ENCODE data around the gene PLPPR5. TPM values are rescaled to one million over a fixed set of nuclear protein-coding genes. Genes with fewer than 3 reads are reported as not detected.

PLPPR5 gene
- total RNA-seq, 1 experiment from 2014 or later = not detected

DNA sequence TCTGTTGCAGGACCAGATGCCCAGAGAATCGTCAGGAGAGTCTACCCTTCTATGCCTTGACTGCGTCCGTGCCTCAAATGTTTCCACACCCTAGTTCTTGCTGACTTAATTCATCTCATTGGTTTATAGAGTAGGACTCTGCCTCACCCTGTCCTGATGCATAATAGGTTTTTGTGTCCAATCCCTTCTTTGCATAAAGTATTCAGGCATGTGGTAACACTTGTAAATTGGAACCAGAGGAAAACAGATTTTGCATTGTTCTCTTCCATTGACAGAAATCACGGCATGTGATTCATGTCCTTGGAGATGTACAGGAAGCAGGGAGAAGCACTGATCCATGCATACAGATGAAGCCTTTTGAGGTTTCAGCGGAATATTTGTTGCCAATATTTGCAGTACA is 29.5 kb downstream of the PLPPR5 start:
- intact Hi-C loops (cut with micrococcal nuclease; ENCODE audit: unreplicated experiment) = no loop called here
- Histone ChIP-seq H3K36me3 (ENCODE audit: control insufficient read depth, insufficient read depth, low read length) (no peaks in the 10 kb centered on the region), H3K4me1 (no peaks in the 10 kb centered on the region), H3K9me3 (no peaks in the 10 kb centered on the region), H3K27me3 (replicated peaks; ENCODE audit: control insufficient read depth, insufficient read depth, low read length) (no peaks in the 10 kb centered on the region), H3K4me3 (ENCODE audit: low read depth, low read length) (no peak overlapping the region)
- H3K9me3 Mint-ChIP-seq (ENCODE audit: unreplicated experiment) = no peaks in the 10 kb centered on the region
- ChIA-PET POLR2A (no interaction called here), CTCF (no interaction called here)
- no peak overlapping the region for H3K27ac Mint-ChIP-seq (ENCODE audit: unreplicated experiment)
- TF ChIP-seq, protein P1, sequence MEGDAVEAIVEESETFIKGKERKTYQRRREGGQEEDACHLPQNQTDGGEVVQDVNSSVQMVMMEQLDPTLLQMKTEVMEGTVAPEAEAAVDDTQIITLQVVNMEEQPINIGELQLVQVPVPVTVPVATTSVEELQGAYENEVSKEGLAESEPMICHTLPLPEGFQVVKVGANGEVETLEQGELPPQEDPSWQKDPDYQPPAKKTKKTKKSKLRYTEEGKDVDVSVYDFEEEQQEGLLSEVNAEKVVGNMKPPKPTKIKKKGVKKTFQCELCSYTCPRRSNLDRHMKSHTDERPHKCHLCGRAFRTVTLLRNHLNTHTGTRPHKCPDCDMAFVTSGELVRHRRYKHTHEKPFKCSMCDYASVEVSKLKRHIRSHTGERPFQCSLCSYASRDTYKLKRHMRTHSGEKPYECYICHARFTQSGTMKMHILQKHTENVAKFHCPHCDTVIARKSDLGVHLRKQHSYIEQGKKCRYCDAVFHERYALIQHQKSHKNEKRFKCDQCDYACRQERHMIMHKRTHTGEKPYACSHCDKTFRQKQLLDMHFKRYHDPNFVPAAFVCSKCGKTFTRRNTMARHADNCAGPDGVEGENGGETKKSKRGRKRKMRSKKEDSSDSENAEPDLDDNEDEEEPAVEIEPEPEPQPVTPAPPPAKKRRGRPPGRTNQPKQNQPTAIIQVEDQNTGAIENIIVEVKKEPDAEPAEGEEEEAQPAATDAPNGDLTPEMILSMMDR (IDR thresholded peaks at IDR 0.05; ENCODE audit: insufficient read depth in 1 of 2, low read depth in 1 of 2, low read length in 1 of 2, severe bottlenecking in 1 of 2, unreplicated experiment in 1 of 2) = no peak
- H3K4me1 Mint-ChIP-seq (ENCODE audit: low read depth, unreplicated experiment) = peaks cover 12% of the 10 kb centered on the region
- no peak overlapping the region for H3K4me3 Mint-ChIP-seq (ENCODE audit: unreplicated experiment)
- DNase-seq = no peak
- no TSS peak for BruUV-seq (replicated peaks)
- peaks cover 5% of the 10 kb centered on the region for H3K27me3 Mint-ChIP-seq (ENCODE audit: insufficient read depth, unreplicated experiment)
- H3K36me3 Mint-ChIP-seq (ENCODE audit: insufficient read depth, unreplicated experiment) = no peaks in the 10 kb centered on the region

DNA sequence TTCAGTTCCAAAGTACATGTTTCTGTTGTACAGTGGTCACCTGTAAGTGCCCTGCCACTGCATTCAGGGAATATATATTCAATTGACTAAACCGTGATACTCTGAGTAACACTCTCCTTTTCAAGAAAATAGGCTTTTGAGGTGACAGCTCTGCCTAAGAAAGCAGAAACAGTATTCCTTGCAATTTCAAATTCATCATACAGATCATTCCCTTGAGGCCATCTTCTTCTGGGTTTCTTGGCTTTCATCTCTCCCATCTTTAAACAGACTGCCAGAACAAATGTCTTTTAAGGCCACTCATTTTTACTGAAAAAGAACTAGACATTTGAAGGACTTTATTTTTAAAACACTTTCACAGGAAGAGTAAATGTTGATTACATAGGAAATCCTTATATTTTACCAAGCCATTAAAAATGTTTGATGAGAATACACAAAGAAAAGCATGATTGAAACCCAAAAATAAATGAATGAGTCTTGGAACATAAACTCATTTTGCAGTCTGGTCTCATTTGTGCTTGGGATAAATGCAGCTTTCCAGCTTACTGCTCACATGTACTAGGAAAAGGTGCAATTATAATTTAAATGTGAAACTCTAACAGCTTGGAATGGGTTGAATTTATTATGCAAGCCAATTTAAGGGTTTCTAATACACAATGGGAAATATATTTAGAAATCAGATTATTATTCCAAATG is 34.7 kb downstream of the PLPPR5 start:
- peaks cover 12% of the 10 kb centered on the region for H3K4me1 Mint-ChIP-seq (ENCODE audit: low read depth, unreplicated experiment)
- intact Hi-C loops (cut with micrococcal nuclease; ENCODE audit: unreplicated experiment) = no loop called here
- ChIA-PET POLR2A (no interaction called here), CTCF (no interaction called here)
- TF ChIP-seq, protein P1 (IDR thresholded peaks at IDR 0.05; ENCODE audit: insufficient read depth in 1 of 2, low read depth in 1 of 2, low read length in 1 of 2, severe bottlenecking in 1 of 2, unreplicated experiment in 1 of 2) = no peak
- peaks cover 3% of the 10 kb centered on the region for H3K27me3 Mint-ChIP-seq (ENCODE audit: insufficient read depth, unreplicated experiment)
- H3K4me3 Mint-ChIP-seq (ENCODE audit: unreplicated experiment) = no peak overlapping the region
- BruUV-seq (replicated peaks) = no TSS peak
- Histone ChIP-seq H3K4me1 (no peaks in the 10 kb centered on the region), H3K9me3 (no peaks in the 10 kb centered on the region), H3K4me3 (ENCODE audit: low read depth, low read length) (no peak overlapping the region), H3K36me3 (ENCODE audit: control insufficient read depth, insufficient read depth, low read length) (no peaks in the 10 kb centered on the region), H3K27me3 (replicated peaks; ENCODE audit: control insufficient read depth, insufficient read depth, low read length) (no peaks in the 10 kb centered on the region)
- H3K27ac Mint-ChIP-seq (ENCODE audit: unreplicated experiment) = no peak overlapping the region
- no peaks in the 10 kb centered on the region for H3K36me3 Mint-ChIP-seq (ENCODE audit: insufficient read depth, unreplicated experiment)
- no peak for DNase-seq
- H3K9me3 Mint-ChIP-seq (ENCODE audit: unreplicated experiment) = no peaks in the 10 kb centered on the region

DNA sequence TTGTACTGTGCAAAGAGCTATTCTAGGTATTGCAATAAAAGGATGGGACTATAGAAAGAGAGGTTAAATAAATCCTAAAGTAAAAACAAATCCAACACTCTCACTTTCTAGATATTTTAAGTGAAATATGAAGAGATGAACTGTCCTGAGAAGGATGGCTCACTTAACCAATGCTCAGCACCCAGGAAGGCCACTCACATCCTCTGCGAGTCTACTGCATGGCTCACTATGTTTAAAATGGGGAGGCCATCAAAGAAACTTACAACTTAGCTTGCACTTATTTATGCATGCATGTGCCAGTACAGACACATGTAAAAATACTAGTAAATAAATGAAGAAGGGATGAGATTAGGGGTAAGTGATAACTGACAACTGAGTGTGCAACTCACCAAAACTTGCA is 37.5 kb downstream of the PLPPR5 start:
- ChIA-PET POLR2A (no interaction called here), CTCF (no interaction called here)
- Histone ChIP-seq H3K4me3 (ENCODE audit: low read depth, low read length) (no peak overlapping the region), H3K36me3 (ENCODE audit: control insufficient read depth, insufficient read depth, low read length) (no peaks in the 10 kb centered on the region), H3K4me1 (no peaks in the 10 kb centered on the region), H3K9me3 (no peaks in the 10 kb centered on the region), H3K27me3 (replicated peaks; ENCODE audit: control insufficient read depth, insufficient read depth, low read length) (no peaks in the 10 kb centered on the region)
- Mint-ChIP-seq H3K4me3 (ENCODE audit: unreplicated experiment) (no peak overlapping the region), H3K36me3 (ENCODE audit: insufficient read depth, unreplicated experiment) (no peaks in the 10 kb centered on the region), H3K27me3 (ENCODE audit: insufficient read depth, unreplicated experiment) (no peaks in the 10 kb centered on the region), H3K9me3 (ENCODE audit: unreplicated experiment) (no peaks in the 10 kb centered on the region), H3K4me1 (ENCODE audit: low read depth, unreplicated experiment) (no peaks in the 10 kb centered on the region), H3K27ac (ENCODE audit: unreplicated experiment) (no peak overlapping the region)
- TF ChIP-seq, protein P1 (IDR thresholded peaks at IDR 0.05; ENCODE audit: insufficient read depth in 1 of 2, low read depth in 1 of 2, low read length in 1 of 2, severe bottlenecking in 1 of 2, unreplicated experiment in 1 of 2) = no peak
- intact Hi-C loops (cut with micrococcal nuclease; ENCODE audit: unreplicated experiment) = no loop called here
- DNase-seq = no peak
- BruUV-seq (replicated peaks) = no TSS peak

All from Caco-2 (cell line).